Hepatocyte (in vitro differentiated cells): ENCODE measurements around the gene RGPD6.
"Not testable (repeated sequence)": the region's sequence is repeated elsewhere in the genome, so short reads cannot be mapped to it uniquely, and the experiment has no call there.

Experiments
- CTCF ChIP-seq: fragments of 200-600 bp; sonication (generic); IDR thresholded peaks from 2 replicates; pipeline ENCODE4 v1.5.1; 2016; ENCODE audit warnings: antibody characterized with exemption, mild to moderate bottlenecking; ENCODE audit not compliant: poor library complexity
- EZH2 ChIP-seq: fragments of 200-600 bp; sonication (generic); IDR thresholded peaks from 2 replicates; pipeline ENCODE4 v1.6.1; 2016; ENCODE audit warnings: antibody characterized with exemption, mild to moderate bottlenecking, borderline replicate concordance
- EZH2phosphoT487 ChIP-seq: fragments of 200-600 bp; sonication (generic); IDR thresholded peaks from one replicate; pipeline ENCODE4 v1.6.1; 2018; ENCODE audit warnings: antibody characterized with exemption, mild to moderate bottlenecking, low read depth, moderate library complexity; ENCODE audit not compliant: unreplicated experiment, severe bottlenecking

GRCh38 chr2:110474898-110475297 lies 102.1 kb downstream of the RGPD6 start:
- not testable (repeated sequence) for TF ChIP-seq CTCF, EZH2phosphoT487, EZH2
